Measurements from ENCODE around the gene SBK2. TPM values are rescaled to one million over a fixed set of nuclear protein-coding genes. Genes with fewer than 3 reads are reported as not detected.

The SBK2 gene
- total and polyA plus RNA-seq, 2 experiments from 2014 or later, result 1.1 to 2.0 TPM

DNA sequence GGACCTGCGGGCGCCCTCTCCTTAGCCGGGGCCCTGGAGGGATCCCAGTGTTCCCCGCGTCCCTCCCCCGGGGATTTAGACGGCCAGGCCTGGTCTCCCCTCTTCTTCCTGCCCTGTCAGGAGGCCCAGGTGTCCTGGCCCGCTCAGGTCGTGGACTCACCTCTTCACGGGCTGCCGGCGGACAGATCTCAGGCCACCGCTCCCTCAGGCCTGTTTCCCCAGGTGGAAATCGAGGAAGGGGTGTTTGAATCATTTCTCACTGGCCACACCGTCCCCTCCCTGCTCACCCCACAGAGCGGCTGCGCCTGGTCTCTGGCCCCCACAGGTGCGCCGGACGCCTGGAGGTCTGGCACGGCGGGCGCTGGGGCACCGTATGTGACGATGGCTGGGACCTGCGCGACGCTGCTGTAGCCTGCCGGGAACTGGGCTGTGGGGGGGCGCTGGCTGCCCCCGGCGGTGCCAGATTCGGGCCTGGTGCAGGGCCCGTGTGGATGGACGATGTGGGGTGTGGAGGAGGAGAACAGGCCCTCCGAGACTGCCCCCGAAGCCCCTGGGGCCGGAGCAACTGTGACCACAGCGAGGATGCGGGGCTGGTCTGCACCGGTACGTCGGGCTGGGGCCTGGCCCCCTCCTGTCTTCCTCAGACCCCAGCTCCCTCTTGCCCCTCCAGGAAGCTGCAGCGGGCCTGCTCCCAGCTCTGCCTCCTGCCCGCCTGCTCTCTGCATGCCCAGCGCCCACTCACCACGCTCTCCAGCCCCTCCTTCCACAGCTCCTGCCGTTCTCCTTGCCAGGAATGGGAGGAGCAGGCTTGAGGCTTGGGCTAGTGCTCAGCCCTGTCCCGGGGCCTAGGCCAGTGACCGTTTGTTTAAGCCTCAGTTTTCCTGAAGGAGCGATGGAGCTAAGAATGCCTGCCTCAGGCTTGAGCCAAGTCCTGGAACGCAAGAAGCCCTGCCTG is 46.2 kb downstream of the SBK2 start:
- no peaks in the 10 kb centered on the region; the same call in 2 of the 3 replicates for H3K9me3 Mint-ChIP-seq
- Histone ChIP-seq H3F3A (replicated peaks; ENCODE audit: low read depth) (peaks cover 10% of the 10 kb centered on the region), H3K79me2 (replicated peaks; ENCODE audit: insufficient read depth) (no peaks in the 10 kb centered on the region), H3K27ac (ENCODE audit: low read depth) (no peak overlapping the region), H3K36me3 (ENCODE audit: insufficient read depth) (no peaks in the 10 kb centered on the region), H3K27me3 (ENCODE audit: insufficient read depth) (no peaks in the 10 kb centered on the region), H3K4me2 (no peak overlapping the region), H4K20me1 (replicated peaks; ENCODE audit: insufficient read depth) (no peaks in the 10 kb centered on the region), H3K9me2 (ENCODE audit: insufficient read depth) (no peaks in the 10 kb centered on the region), H3K4me1 (ENCODE audit: insufficient read depth) (peaks cover 12% of the 10 kb centered on the region; the same call in 1 of the 2 replicates), H2AFZ (no peak overlapping the region), H3K4me3 (no peak overlapping the region)
- ATAC-seq, result no peak
- peaks cover 12% of the 10 kb centered on the region for H3K27me3 Mint-ChIP-seq (ENCODE audit: insufficient read depth, low read depth, poor library complexity)
- no peak overlapping the region for H3K27ac Mint-ChIP-seq
- TF ChIP-seq POLR2AphosphoS5 (IDR thresholded peaks at IDR 0.05; ENCODE audit: low read depth), result no peak
- TF ChIP-seq EZH2phosphoT487 (IDR thresholded peaks at IDR 0.05; ENCODE audit: unreplicated experiment), result no peak
- no peak for TF ChIP-seq EZH2 (IDR thresholded peaks at IDR 0.05; ENCODE audit: low read depth, unreplicated experiment)
- no peak for TF ChIP-seq ZNF462 (CRISPR knock-in tag; IDR thresholded peaks at IDR 0.05)
- TF ChIP-seq STAT1 (IDR thresholded peaks at IDR 0.05; ENCODE audit: unreplicated experiment), result no peak
- no peak for TF ChIP-seq NANOG (IDR thresholded peaks at IDR 0.05; ENCODE audit: borderline replicate concordance)
- no peak for TF ChIP-seq JUNB (IDR thresholded peaks at IDR 0.05; ENCODE audit: unreplicated experiment)
- no peak for TF ChIP-seq ETS1 (IDR thresholded peaks at IDR 0.05)
- no peak for TF ChIP-seq ZNF331 (CRISPR knock-in tag; IDR thresholded peaks at IDR 0.05; ENCODE audit: low read depth)
- TF ChIP-seq ZNF114 (CRISPR knock-in tag; IDR thresholded peaks at IDR 0.05), result no peak
- DNase-seq (ENCODE audit: low spot score), result no peak
- H3K36me3 Mint-ChIP-seq (ENCODE audit: low read depth), result no peaks in the 10 kb centered on the region; the same call in 2 of the 3 replicates
- H3K4me3 Mint-ChIP-seq, result no peak overlapping the region
- peaks cover 28% of the 10 kb centered on the region for H3K4me1 Mint-ChIP-seq
